CD4-positive, alpha-beta T cell treated with Interleukin-21 for 1 hour (primary cell): ENCODE data around the gene TRHDE.

Experiments used
- DNase-seq: peaks from one replicate; pipeline ENCODE4 v3.0.0-alpha.2; 2020

TRHDE gene

DNA sequence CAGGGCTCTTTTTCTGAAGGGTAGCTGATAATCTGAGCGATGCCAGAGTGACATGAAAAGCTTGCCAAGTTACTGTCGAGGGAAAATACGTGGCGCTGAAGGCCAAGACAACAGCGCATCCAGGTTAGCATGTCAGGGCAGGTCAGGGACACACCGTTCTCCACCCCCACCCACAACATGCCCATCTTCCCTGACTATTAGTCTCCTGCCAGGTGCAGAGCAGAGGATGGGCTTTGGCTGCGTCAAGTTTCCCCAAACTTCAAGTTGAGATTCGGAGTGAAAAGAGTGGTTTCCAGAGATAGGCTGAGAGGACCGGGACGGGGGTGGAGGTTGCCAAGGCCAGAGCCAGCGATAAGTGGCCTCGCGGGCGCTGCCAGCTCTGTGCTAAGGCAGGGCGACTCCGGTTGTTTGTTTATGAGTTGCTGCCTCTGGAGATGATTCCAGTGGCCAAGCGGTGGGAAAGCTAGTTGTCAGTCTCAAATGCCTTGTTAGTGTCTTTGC is 1.7 kb downstream of the TRHDE start:
- no peak for DNase-seq

DNA sequence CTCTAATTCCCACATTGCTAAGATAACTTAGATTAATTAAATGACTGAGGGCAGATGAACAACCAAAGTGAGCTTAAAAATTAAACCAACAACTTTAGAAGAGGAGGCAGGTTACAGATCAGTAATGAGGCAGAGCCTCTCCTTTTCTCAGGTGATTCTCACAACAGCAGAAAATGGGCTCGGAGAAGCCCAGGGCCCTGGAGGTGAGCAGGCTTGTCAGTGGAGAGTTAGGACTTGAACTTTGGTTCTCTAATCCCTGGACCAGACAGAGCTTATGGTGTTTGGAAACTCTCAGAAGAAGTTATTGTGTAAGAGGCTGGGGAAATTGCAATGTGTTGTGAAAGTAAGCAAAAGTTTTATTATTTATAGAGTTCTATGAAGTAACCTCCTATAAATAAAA is 2.8 kb downstream of the TRHDE start:
- no peak for DNase-seq

DNA sequence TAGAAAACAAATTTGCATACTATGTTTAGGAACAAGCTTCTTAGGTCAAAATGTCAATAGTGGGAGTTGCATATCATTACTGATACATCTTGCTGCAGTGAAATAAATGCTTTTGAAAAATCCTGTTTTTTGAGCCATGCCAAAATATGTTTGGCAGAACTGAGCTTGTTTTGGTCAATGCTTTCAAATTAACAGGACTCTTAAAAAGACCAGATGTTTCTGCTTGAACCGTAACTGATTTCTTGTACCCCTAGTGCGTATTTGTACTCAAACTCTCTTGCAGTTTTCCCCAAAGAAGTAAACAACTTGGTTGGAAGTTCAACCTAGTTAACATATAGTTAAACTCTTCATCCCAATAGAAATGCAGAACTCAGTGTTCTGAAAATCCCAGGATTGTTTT is 3.4 kb downstream of the TRHDE start:
- DNase-seq, result no peak

DNA sequence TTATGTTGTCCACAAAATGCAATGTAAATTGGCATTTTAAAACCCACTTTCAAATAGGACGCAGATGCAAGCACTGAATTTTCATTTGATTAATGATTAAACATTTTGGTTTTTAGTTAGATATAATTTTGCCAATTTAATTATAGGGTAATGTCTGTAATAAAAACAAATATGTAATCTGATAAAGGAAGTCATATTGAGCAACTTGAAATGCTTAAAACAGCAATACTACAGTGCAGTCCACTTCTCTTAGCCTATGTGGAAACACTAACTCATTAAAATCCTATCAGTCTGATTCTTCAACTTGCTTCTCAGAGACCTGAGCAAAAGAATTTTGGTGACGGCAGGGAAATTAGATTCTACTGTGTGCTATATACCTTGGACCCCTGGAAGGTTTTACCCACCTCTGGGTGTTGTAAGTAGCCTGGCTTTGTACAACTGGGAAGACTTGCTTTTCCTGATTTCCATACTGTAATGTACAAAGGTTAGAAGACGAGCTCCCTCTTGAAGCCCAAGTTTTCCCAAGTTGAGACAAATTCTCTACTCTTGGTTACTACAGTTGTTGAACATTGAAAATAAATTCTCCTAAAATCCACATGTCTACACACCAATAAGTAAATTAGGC is 4.1 kb downstream of the TRHDE start:
- no peak for DNase-seq

DNA sequence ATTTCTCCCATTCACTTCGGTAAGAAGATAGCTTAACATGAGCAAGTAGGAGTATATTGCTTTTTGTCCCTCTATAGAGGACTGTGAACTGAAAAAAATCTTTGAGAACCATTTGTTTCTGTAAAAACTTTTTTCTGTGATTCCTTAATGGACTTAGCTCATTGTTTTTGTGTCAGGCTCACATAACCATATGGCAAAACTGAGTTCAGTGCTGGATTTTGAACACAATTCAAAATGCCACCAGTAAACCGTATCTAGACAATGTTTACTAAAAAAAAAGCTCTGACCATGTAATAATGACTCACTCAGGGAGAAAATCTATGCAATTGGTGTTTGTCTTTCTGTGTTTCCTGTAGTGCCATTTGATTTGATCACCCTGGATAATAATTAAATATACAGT is 5.2 kb downstream of the TRHDE start:
- DNase-seq, result no peak

DNA sequence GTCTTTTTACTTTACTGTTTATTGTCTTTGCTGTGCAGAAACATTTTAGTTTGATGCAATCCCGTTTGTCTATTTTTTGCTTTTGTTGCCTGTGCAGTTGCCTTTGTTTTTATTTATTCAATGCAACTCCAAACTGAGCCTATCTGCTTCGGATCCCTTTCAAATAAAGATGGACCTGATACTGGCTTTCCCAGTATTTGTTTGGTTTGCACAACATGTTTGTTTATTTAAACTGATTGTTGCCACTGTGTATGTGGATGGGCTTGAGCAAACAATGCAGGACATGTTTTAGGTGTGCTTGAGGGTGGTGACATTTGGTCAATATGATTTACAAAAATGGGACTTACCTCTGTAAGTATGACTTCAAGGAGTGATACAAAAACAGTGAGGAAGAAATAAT is 6.7 kb downstream of the TRHDE start:
- DNase-seq, result no peak

DNA sequence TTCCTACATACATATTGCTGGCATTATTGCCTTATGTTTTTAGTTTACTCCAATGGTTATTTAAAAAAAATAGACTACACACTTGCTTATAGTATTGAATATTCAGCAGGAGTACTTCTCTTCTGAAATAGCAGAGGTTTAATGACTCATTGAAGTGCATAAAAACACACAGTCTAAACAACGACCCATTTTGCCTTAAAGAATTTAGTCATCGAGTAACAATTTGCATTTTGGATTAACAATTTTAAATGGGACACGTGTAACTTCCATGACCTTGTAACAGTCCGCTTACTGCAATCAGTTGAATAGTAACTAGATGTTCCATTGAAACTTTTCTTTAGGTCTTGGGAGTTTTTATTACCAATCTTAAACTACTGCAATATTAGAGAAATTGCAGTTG is 9.0 kb downstream of the TRHDE start:
- no peak for DNase-seq

DNA sequence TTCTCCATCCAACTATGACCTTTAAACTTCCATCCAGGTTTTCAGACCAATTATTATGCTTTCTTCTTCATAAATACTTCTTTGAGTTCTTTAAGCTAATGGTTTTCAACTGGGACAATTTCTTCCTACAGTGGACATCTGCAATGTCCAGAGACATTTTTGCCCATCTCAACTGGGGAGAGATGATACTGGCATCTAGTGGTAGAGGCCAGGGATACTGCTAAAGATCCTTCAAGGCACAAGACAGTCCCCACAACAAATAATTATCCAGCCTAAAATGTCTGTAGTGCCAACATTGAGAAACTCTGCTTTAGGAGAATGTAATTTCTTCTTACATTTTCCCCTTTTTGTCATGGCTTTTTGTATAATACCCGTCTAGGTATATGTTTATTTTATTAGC is 10.6 kb downstream of the TRHDE start:
- DNase-seq, result no peak

DNA sequence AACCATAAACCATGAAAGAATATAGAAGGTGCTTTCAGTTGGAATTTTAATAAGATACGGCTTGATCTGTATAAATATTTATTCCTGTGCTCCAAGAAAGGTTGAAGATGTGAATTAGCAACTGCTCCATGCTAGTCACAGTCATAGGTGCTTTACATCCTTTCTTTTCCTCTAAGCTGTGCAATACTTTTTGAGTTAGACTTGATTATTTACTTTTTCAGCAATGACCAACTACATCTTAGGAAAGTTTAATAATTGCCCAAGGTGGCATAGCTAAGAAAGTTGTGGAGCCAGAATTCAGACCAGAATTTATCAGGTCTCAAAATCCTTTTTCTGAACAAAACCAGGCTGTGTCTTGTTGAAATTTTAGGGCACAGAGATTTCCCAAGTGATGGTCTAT is 13.7 kb downstream of the TRHDE start:
- DNase-seq, result no peak

DNA sequence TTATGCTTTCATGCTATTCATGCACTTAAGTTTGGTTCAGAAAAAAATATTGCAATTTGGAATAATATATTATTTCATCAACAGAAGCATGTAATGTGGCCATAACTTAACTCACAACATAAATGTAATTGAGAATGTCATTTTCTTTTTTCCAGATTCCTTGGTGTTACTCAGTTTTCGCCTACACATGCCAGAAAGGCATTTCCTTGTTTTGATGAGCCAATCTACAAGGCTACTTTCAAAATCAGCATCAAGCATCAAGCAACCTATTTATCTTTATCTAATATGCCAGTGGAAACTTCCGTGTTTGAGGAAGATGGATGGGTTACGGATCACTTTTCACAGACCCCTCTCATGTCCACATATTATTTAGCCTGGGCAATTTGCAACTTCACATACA is 14.4 kb downstream of the TRHDE start:
- DNase-seq, result no peak

DNA sequence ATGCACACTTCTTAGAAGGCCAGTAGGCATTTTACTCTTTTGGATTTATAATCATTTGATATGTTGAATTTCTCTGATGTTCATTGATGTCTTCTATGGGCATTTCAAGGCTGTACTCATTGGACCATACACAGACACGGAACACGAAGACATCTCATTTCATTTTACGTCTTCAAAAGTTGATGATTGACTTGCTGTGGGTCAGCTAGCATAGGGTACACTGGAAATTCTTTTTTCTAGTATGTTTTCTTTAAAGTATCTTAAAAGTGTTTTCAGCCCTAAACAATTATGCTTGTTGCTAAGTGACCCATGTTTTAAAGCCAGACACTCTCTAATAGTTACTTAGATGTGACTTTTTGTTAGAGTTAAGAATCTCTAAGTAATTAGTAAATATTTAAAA is 16.3 kb downstream of the TRHDE start:
- no peak for DNase-seq

DNA sequence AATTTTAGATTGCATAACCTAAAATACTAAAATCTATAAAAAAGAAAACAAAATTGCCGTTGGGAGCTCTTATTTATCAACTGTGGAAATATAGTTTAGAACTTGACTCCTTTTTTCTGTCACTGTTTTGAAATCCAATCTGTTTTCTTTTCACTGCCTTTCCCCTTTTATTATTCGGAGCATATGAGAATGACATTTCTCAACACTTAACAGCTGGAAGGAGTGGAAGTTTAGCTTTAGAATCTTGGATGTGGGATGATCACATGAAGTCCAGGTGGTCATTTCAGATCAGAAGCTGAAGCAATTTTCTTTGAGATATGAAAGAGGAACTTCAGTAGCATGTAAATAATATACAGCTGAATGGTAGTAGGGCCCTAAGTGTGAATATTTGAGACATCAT is 16.7 kb downstream of the TRHDE start:
- DNase-seq, result no peak

DNA sequence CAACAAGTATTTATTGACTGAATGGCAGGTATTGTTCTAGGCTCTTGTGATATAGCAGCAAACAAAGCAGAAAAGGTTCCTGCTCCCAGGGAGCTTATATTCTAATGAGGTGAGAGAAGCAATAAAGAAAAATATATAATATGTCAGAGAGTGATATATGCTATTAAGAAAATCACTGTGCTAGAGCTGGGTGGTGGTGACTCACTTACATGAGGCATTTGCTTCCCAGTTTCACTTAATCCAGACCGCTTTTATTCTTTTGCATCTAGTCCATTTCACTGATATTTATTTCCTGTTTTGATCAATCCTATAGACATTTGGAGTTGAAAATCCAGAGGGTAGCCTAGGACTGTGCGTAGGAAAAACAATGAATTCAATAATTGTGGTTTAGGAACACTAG is 17.5 kb downstream of the TRHDE start:
- no peak for DNase-seq

DNA sequence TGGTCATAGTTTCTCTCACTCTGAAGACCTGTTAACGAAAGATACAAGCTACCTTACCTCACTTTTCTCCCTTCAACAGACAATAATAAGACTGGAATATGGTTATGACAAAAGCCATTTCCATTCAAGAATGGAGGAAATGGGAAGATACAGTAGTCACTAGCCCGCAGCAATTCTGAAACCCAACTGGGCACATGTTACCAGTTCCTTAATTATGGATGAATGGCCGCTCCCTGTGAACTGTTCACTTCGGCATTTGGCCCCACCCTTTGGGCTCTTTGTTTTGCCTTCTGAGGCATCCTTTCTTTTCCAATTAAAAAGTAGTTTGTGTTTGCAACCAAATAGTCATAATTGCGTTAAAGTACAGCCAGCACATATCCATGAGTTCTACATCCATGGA is 19.0 kb downstream of the TRHDE start:
- no peak for DNase-seq

DNA sequence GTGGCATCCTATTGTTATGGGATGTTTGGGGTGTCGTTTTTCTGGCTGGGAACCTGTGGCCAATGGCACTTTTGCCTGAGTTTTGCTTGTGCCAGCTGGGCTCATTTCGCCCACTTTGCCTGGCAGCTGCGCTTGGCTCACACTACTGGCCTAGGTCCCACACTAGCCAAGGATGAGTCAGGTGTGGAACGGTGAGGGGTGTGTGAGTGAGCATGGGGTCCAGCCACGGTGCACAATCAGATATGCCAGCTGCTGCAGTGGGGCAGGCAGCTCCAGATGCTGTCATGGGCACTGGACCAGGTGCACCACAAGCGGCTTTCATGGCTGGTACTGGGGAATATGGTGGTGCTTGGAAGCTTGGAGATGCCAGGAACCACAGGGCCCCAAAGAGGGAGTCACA is 21.5 kb downstream of the TRHDE start:
- no peak for DNase-seq

DNA sequence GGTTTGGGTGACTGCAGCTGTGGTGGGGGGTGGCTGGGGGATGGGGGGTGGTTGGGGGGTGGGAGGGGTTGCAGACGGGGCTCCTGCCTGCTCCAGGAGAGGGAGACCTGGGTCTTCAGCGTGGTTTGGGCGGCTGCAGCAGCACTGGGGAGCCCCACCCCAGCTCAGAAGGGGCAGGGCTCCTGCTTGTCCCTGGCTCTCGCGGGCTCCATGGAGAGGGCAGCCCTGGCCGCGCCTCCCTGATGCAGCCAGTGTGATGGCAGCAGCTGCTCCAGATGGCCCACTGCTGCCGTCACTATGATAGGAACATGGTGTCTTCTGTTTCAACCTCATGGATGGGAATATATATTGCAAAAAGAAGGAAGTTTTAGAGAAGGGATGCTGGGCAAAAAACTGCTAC is 22.9 kb downstream of the TRHDE start:
- no peak for DNase-seq

DNA sequence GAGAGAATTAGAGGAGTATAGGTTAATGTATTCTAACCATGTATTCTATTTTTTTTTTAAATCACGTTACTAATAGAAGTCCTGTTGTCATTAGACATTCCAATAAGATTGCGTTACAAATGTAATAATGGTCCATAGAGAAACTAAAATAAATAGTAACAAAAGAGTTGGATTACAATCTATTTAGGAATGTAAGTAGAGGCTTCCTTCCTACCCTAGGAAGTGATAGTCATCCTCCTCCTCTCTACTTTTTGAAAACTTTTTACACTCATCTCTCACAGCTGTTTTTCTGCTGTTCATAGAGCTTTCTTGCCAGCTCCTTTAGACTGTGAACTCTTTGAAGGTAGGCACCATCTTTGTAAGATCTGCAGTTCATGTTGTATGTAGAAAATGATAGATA is 23.6 kb downstream of the TRHDE start:
- DNase-seq, result no peak

DNA sequence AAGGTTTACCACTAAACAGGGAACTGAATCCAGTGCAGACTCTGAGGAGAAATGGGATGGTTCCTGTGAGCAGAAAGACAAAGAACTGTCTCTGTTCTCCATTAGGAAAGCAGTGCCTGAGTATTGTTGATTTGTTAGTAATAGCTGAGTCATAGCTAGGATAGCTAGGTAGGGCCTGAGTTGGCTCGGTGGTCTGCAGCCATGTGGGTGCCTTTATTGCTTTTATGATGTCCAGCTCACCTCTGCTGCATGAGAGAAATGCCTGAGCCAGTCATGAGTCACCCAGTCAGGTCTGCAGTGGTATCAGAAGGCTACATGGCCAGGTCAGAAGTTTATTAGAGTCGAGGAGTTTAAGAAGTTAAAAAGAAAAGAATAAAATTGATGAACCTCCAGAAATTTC is 24.2 kb downstream of the TRHDE start:
- DNase-seq, result no peak

DNA sequence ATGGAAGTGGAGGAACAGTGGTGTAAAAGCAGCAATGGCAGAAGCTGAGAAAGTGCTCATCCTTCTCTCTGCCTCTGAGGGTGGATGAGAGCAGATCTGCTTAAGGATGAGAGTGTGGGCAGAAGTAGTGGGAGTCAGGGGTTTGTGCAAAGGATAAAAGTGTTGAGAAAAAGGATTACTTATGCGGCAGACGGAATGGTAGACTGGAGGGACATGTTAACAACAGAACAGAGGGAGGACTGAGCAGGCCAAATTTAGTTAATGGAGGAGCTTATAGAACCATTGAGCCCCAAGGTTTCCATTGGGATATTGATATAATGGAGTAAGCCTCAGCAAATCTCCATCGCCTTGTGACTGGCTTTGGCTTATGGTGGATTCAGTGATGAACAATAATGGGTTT is 25.5 kb downstream of the TRHDE start:
- DNase-seq, result no peak

DNA sequence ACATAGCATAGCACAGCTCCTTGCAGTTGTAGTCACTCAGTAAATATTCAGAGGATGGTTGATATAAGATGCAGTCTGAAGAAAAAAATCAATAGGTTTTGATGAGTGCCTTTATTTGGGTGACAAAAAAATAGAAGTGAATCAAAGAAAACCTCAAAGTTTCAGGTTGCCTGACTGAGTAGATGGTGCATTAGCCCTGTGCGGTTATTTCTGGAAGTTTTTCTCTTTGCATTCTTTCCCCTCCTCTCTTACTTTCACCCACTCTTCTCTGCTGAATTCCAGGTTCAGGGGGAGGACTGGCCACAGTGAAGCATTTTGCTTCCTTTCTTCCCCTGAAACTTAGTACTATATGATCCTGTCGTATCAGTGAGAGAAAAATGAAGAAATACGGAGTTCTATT is 28.6 kb downstream of the TRHDE start:
- DNase-seq, result no peak

DNA sequence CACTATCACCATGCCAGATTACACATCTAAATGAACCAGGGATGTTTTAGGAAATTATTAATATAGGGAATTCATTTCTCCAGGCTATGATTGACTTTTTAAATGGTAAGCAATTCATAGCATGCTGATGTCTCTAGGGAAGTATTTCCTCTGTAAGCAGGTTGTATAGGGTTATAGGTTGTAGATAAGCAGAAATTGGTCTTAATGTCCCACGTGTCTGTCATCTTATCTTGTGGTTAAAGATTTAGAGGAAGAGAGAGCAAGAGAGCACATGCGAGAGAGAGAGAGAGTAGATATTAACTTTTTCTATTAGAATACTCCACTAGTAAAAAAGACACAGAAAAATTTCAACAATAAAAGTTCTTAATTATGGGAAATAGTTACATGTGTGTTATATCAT is 32.6 kb downstream of the TRHDE start:
- no peak for DNase-seq

DNA sequence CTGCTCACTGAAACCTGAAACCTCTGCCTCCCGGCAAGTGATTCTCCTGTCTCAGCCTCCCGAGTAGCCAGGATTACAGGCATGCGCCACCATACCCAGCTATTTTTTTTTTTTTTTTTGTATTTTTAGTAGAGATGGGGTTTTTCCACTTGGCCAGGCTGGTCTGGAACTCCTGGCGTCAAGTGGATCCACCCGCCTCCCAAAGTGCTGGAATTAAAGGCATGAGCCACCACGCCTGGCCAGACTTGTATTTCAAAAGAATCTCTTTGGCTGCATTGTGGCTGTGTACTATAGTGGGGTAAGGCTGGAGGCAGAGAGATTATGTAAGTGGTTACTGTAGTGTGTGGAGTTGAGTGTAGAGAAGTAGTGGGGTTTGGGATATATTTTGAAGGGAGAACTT is 35.1 kb downstream of the TRHDE start:
- DNase-seq, result no peak

DNA sequence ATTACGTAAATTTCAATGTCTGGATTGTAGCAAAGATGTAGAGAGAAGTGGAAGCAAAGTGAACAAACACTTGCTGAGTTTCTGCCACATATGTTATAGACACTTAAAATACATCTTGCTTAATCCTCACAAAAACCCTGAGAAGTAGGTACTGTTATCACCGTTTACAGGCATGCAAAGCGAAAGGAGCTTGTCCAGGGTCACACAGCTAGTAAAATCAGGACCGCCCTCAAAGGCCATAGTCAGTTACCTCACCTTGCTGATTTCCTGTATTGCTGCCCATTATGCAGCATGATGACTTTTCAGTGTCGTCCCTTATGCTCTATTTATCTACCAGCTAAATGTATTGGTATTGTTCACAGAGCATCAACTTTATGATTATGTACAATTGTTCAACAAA is 39.8 kb downstream of the TRHDE start:
- no peak for DNase-seq

DNA sequence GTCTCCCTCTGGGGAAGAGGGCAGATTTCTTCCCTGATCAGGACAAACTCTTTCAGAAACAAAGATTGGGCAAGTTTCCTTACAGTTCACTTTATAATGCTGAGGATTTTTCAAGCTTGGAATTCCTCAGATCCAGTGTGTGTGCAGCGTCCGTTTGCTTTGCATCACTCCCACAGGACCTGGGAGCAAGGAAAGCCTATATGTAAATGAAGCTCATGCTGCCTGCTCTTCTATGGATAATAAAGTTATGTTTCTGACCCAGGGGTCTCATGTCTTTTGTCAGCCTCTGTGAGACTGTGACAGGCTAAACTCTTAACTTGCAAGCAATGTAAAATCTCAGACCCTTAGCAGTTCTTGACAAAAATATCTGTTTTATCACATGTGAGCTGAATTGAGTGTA is 41.6 kb downstream of the TRHDE start:
- DNase-seq, result no peak

DNA sequence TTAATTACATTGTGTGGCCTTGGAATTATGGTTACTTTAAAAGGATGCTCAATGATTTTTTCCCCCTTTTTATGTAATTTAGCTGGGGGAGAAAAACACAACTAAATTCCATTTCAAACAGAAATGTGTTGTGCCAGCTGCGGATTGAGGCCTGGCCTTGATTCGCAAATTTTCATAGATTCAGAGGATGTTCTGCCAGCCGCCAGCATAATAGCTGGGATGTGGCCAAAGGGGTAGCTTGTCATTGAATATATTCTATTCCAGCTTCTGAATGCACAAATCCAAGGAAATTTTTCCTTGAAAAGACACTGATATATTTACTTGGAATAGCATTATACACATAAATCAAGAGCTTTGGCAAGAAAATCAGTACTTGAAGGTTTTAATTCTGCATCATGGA is 43.7 kb downstream of the TRHDE start:
- DNase-seq, result no peak

DNA sequence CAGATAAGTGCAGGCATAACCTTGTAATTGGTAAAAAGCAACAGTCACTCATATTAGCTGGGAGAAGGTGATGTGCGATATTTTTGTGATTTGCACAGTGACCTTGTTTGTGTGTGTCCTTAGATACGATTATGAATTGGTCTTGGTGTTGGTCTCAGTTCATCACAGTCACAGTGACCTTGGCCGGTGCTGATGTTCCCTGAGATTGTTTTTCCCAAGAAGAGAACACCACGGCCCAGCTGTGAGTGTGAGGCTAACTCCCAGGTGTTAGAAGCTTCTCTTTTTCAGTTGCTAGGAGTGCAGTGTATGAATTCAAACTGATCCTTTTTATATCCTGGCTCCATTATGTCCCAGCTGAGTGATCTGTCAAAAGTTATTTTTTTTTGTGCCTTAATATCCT is 46.2 kb downstream of the TRHDE start:
- no peak for DNase-seq
